Measurements from ENCODE around the gene BTNL8.

The BTNL8 gene

DNA sequence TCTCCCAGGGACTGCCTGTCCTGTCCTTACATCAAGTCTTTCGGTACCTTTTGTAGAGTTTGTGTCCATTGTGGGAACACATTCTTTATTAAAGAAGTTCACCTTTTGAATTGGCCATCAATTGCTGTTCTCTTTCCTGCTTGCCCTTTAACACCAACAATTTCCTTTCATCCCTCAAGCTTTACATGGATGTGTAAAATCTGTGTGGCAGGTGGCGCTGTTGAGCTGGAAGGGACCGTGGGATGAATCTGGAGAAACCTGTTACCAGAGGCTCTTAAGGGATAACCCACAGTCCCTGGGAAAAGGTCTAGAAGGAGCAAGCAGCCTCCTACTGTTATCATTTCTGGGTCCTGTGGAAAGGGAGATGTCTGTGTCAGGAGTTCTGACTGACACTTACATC is 30.0 kb upstream of the BTNL8 start:
- no peak overlapping the region for H3K4me3 ChIP-seq (replicated peaks in 1 of 2; ENCODE audit: low read depth in 2 of 2, low read length in 2 of 2)
- peak; percentile 80 to 85 for DNase-seq (ENCODE audit: low read depth in 2 of 2)
- TF ChIP-seq CTCF (IDR thresholded peaks at IDR 0.05; ENCODE audit: low read depth, low read length), result peak; percentile 87

DNA sequence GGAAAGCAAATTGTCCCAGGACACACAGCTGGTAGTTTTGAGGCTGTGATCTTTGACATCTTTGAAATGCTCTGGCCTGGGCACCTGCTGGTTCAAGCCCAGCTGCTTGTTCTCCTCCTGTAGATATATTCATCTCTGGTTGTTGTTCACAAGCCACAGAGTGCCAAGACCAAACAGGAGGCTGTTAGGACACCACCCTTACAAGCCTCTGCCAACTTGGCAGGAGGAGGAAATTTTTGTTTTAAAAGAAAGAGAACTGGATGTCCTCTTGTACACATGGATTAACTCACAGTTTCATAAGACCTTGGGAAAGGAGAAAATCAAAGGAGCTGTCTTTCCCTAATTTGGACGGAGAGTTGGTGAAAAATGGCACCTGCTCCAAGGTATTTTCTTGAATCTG is 29.4 kb upstream of the BTNL8 start:
- no peak overlapping the region for H3K4me3 ChIP-seq (replicated peaks in 1 of 2; ENCODE audit: low read depth in 2 of 2, low read length in 2 of 2)
- DNase-seq (ENCODE audit: low read depth in 2 of 2), result peak in 1 of 2 donors; percentile 15
- TF ChIP-seq CTCF (IDR thresholded peaks at IDR 0.05; ENCODE audit: low read depth, low read length), result no peak

- DNase-seq (ENCODE audit: low read depth in 2 of 2), result no peak
- TF ChIP-seq CTCF (IDR thresholded peaks at IDR 0.05; ENCODE audit: low read depth, low read length), result no peak
- H3K4me3 ChIP-seq (replicated peaks in 1 of 2; ENCODE audit: low read depth in 2 of 2, low read length in 2 of 2), result no peak overlapping the region
These were observed 28.5 kb upstream of the BTNL8 start for GRCh38 chr5:180870276-180871068.

GRCh38 chr5:180872419-180872818 is 26.5 kb upstream of the BTNL8 start:
- TF ChIP-seq CTCF (IDR thresholded peaks at IDR 0.05; ENCODE audit: low read depth, low read length), result no peak
- DNase-seq (ENCODE audit: low read depth in 2 of 2), result no peak
- H3K4me3 ChIP-seq (replicated peaks in 1 of 2; ENCODE audit: low read depth in 2 of 2, low read length in 2 of 2), result no peak overlapping the region

- peak; percentile 20 to 69 for DNase-seq (ENCODE audit: low read depth in 2 of 2)
- no peak overlapping the region for H3K4me3 ChIP-seq (replicated peaks in 1 of 2; ENCODE audit: low read depth in 2 of 2, low read length in 2 of 2)
- no peak for TF ChIP-seq CTCF (IDR thresholded peaks at IDR 0.05; ENCODE audit: low read depth, low read length)
These were observed 25.1 kb upstream of the BTNL8 start for GRCh38 chr5:180873615-180874520.

DNA sequence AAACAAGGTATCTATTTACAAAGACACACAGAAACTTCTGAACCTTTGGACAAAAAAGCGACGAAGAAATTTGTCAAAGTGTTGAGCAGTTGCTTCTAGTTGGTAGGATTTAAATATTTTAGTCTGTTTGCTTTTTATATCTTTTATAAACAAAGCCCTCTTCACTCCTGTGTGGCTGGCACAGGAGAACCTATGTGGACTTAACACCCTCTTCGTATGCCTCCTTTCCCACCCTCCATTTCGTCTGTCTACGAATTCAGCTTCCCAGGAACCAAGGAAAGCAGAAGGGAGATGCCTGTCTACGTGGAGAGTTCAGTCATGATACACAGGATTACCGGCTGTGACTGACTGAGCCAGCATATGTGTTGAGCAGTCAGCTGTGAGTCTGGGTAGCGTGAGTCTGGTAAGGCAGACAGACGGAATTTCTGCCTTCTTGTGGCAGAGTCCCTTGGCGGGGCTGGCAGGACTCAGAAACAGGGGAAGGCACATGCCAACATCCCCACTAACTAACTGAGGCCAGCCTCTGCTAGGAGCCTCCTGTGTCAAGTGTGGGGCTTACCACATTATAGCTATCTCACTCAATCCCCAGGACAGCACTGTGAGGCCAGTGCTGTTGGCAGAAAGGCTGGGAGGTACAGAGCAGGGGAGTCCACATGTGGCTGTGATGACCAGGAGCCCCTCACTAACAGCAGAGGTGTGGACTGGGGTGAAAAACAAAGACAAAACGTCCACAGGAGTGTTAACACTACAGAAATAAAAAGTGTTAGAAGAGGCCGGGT is 24.0 kb upstream of the BTNL8 start:
- TF ChIP-seq CTCF (IDR thresholded peaks at IDR 0.05; ENCODE audit: low read depth, low read length), result no peak
- no peak overlapping the region for H3K4me3 ChIP-seq (replicated peaks in 1 of 2; ENCODE audit: low read depth in 2 of 2, low read length in 2 of 2)
- DNase-seq (ENCODE audit: low read depth in 2 of 2), result no peak

All from cardiac fibroblast (primary cell).